Measurements from ENCODE around the gene UNC93B1.
A peak's percentile ranks its signal among the peaks of the same experiment; 100 is the strongest.
"Not testable (repeated sequence)": the region's sequence is repeated elsewhere in the genome, so short reads cannot be mapped to it uniquely, and the experiment has no call there.

Gene UNC93B1

DNA sequence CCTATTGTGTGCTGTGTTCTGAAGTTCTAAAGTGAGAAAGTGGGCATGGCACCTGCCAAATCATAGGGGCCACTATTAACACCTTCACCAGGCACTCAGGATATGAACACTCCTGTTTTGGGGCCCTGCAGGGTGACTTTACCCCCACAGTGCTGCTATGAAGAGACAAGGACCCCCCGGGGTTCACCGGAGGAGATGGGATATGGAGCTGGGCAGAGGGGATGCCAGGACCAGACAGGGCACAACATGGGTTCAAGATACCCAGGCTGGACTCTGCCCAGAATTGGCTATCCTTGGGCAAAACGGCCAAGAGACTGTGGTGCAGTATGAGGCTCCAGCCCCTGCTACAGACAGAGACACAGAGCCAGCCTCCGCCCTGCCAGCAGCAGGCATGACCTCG lies 9.5 kb downstream of the UNC93B1 start:
- FAIRE-seq; DNase-seq (ENCODE audit: low spot score): not testable (repeated sequence)

DNA sequence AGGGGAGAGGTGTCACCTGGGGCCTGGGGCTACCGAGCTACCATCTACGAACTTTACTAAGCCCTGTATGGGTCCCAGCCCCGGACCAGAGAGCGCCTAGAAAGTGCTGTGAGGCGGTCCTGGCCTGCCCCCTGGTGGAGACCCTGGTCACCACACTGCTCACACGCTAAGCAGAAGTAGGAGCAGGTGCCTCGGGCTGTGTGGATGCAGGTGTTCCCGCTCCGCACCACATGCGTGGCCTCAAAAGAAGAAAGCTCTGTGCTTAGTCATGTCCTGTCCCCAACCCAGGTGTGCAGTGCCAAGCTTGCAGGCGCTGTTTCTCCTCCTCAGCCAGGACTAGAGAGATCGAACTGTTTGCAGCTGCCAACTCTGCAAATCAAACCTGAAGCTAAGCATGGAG lies 10.1 kb downstream of the UNC93B1 start:
- DNase-seq (ENCODE audit: low spot score): not testable (repeated sequence)

DNA sequence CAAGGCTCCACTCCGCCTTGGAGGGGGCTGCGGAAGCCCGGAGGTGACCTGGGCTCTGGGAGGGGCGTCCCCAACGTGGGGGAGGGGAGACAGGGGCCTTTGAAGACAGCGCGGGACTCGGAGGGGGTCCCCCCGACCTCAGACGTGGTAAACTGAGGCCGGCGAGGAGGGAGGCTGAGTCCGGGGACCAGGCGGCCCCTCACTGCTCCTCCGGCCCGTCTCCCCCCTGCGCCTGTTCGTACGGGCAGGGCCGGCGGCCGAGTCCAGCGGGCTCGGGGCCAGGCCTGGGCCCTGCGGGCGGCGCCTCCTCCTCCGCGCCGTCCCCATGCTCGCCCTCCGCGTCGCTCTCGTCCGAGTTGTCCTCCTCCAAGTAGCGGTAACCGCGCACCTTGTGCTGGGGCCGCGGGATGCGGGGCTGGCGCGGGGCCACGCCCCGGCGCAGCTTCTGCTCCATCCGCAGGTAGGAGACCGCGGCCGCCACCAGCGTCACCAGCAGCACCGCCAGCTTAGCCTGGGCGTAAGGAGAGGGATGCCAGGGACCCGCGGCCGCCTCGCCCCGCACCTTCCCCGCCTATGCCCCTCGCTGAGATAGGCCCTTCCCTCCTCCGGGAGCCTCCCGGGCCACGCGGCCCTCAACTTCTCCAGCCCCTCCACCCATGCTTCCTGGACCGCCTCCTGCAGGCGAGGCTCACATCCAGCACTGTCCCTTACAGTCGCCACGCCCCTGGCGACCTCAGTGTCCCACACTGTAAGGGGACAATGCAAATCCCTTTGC lies 12.4 kb downstream of the UNC93B1 start:
- not testable (repeated sequence) for DNase-seq (ENCODE audit: low spot score); FAIRE-seq

More for the DNA sequence above, 10.1 kb downstream of the UNC93B1 start:
- FAIRE-seq: not testable (repeated sequence)

DNA sequence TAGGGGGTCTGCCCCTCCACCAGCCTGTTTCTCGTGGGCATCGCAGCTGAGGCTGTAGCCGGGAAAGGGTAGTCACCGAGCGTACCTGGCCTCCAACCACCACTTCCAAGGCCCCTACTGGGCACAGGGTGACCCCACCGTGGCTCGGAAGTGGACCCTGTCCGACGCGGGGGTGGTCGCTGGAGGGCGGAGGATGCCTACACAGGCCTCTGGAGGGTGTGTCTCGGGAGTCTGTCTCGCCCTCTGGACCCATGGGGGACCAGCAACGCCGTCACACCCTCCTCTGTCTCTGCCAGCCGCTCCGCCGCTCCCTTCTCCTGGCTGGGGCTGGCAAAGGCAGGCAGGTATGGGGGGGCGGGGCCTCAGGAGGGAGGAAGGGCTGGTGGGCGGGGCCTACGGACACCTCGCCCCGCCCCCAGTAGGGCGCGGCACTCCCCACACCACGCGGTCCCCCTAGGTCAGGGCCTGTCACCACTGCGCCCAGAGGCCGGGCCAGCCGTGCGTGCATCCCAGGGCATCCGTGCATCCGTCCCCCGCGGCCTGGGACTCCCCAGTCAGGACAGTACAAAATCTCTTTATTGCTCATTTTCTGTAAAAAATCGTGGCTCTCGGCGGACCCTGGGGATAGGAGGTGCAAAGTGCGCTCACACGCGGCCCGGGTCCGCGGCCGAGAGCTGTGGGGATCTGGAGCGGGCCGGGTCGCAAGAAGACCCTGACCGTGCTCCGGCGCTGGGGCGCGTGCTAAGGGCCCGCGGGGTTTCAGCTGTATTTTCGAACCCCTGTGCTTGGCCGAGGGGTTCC lies 13.2 kb downstream of the UNC93B1 start:
- not testable (repeated sequence) for DNase-seq (ENCODE audit: low spot score); FAIRE-seq

DNA sequence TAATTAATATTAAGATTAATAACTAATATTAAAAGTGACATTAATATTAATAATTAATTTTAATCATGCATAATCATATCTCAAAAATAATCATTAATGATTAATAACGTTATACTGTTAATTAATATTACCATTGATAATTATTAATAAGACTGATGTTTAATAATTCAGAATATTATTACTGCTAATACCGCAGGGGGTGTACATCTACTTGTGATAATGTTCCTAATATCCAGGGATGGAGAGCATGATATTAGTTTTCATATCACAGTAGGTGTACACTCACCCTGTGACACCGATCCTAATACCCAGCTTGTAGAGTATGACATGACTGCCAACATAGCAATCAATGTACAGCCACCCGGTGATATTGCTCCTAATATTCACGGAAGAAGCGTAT lies 18.6 kb downstream of the UNC93B1 start:
- FAIRE-seq: not testable (repeated sequence)

DNA sequence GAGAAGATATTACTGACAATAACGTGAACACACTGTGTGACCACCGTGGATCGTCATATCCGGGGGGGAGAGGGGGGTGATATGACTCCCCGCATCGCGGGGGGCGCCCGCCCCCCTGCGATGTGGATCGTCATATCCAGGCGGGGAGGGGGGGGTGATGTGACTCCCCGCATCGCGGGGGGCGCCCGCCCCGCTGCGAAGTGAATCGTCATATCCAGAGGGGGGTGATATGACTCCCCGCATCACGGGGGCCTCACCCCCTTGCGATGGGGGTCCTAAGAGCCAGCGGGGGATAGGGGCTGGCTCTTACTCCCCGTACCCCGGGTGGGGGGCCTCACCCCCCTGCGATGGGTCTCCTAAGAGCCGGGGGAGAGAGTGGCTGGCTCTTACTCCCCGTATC lies 19.9 kb downstream of the UNC93B1 start:
- FAIRE-seq: no peak

More for the DNA sequence above, 18.6 kb downstream of the UNC93B1 start:
- DNase-seq (ENCODE audit: low spot score): not testable (repeated sequence)

DNA sequence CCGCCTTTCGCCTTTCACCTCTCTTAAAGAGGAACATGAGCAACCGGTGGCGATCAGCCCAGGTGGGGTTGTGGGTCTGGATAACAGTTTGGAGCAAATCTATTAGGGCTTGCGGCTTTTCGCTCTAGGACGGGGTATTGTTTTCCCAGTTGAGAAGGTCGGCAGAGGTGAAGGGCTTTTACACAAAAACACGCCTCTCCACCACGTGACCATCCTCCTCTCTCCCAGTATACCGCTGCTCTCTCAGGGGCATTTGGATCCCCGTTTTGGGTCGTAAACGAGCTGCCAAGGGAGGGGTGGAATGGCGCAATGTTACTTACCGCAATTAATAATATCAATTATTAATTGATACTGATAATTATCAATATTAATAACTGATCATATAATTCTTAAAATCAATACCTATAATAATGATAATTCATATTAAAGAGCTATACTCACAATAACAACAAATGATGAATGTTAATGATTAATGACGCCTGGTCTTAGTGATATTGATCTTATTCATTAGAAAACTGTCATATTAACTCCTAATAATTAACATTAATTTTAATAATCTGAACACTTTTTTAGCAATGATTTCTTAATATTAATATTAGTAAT lies 21.5 kb downstream of the UNC93B1 start:
- DNase-seq (ENCODE audit: low spot score); FAIRE-seq: not testable (repeated sequence)

More for the DNA sequence above, 19.9 kb downstream of the UNC93B1 start:
- DNase-seq (ENCODE audit: low spot score): no peak

DNA sequence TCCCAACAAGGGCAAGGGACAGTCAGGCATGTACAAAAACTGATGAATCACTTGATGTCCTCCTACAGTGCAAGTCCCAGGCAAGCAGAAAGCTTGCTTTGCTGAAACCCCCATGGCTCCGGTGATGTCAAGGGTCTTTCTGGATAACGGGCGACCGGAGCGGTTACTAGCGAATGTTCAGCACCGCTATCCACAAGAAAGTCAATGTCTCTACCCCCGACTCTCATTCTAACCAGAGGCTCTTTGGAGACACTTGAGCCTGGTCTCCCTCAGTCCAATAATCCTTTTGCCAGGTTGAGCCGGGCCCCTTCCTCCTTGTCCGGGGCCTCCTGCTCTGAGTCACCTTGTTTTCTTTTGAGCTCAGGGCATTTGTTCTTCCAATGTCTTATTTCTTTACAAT lies 22.7 kb downstream of the UNC93B1 start:
- not testable (repeated sequence) for DNase-seq (ENCODE audit: low spot score); FAIRE-seq

DNA sequence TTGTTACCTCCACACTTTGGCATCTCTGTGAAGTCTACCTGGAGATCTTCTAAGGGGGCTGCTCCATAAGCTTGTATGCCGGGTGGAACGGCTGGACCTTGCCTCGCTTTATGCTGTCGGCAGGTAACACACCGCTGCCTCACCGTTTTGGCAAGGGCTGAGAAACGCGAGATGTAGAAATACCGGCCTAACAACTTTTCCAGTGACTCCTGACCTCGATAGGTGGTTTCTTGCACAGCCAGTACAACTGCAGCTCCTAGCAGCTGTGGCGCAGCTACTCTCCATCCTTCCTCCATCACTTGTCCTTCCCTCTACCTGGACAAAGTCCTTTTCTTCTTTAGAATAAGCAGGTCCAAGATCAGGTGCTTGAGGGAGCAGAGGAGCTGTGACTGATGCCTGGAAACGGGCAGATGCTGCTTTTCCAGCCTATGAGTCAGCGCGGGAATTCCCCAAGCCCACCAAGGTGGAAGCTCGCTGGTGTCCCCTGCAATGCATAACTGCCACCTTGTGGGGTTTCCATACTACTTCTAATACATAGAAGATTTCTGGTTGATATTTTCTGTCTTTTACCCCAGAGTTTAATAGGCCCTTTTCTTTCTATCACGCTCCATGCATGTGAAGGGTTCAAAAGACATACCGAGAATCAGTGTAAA lies 25.0 kb downstream of the UNC93B1 start:
- not testable (repeated sequence) for FAIRE-seq
- DNase-seq (ENCODE audit: low spot score): peak; percentile 5

DNA sequence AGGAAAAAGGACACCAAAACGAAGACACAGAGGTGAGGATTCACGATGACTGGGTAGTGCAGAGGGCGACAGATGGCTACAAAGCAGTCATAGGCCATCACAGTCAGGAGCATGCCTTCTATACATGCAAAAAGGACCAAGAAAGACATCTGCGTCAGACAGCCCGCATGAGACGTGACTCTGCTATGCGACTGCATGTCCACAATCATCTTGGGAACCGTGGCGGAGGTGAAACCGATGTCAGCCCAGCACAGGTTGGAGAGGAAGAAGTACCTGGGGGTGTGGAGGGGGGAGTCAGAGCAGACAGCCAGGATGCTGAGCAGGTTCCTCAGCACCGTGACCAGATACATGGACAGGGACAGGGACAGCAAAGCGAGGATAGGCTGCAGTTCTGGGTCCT lies 29.2 kb downstream of the UNC93B1 start:
- FAIRE-seq; DNase-seq (ENCODE audit: low spot score): not testable (repeated sequence)

DNA sequence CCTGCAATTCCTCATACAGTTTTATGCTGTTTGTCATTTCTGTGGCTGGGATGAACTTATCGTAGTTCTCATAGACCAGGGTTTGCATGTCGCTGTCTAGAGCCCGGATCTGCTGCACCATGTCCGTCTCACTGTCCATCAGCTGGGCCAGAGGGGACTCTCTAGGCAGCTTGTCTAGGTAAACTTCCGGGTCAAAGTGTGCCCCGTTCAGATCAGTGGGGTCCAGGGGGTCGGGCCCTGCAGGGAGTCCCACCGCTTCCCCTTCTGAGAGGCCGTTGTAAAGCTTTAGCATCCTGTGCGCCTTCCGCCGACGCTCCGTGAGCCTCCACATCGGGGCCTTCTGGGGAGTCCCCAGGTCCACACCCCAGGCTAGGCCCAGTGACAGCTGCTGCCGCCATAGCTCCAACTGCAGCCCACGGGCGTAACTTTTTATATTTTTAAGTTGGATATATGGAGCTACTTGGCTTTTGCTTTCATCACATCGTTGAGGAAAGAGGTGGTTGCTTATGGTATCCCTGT lies 38.0 kb downstream of the UNC93B1 start:
- not testable (repeated sequence) for FAIRE-seq; DNase-seq (ENCODE audit: low spot score)

DNA sequence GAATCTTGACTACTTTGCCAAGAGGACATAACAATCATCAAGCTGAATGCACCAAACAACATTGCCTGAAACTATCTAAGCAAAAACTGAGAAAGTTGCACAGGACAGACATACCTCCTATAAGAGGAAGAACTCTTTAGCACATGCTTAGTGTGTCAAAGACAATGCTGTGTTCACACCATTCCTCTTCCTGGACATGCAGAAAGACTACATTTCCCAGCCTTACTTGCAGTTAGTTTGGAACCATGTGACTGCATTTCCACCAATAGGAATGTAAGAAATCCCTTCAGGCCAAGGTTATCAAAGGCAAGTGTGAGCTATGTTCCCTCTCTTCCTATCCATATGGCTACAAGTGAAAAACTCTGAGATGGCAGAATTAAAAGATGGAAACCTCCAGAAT lies 39.2 kb downstream of the UNC93B1 start:
- not testable (repeated sequence) for DNase-seq (ENCODE audit: low spot score); FAIRE-seq

DNA sequence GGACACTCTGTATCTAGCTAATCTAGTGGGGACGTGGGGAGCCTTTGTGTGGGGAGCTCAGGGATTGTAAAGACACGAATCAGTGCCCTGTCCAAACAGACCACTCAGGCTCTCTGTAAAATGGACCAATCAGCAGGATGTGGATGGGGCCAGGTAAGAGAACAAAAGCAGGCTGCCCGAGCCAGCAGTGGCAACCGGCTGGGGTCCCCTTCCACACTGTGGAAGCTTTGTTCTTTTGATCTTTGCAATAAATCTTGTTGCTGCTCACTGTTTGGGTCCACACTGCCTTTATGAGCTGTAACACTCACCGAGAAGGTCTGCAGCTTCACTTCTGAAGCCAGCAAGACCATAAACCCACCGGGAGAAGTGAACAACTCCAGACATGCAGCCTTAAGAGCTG lies 40.0 kb downstream of the UNC93B1 start:
- not testable (repeated sequence) for FAIRE-seq; DNase-seq (ENCODE audit: low spot score)

DNA sequence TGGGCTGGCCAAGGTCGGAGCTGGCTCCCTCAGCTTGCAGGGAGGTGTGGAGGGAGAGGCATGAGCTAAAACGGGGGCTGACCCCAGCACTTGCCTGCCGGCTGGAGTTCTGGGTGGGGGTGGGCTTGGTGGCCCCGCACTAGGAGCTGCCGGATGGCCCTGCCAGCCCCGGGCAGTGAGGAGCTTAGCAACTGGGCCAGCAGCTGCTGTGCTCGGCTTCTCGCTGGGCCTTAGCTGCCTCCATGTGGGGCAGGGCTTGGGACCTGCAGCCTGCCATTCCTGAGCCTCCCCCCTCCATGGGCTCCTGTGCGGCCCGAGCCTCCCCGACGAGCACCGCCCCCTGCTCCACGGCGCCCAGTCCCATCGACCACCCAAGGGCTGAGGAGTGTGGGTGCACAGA lies 40.7 kb downstream of the UNC93B1 start:
- DNase-seq (ENCODE audit: low spot score); FAIRE-seq: not testable (repeated sequence)

DNA sequence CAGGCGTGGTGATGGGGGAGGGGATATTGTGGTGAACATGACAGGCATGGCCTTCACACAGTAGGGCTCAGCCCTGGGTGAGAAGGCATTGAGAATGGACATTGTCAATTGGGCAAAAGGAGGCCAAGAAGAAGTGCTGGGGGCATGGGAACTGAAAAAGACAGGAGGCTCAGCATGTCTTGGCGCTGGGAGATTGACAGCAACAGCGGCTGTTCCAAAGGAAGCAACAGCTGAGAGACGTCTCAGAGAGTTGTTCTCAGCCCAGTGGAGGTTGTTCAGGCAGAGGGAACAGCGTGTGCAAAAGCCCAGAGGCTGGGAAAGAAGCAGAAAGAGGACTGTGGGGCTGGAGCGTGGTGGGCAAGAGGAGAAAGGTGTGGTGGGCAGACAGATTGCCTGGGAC lies 47.7 kb downstream of the UNC93B1 start:
- not testable (repeated sequence) for FAIRE-seq; DNase-seq (ENCODE audit: low spot score)

DNA sequence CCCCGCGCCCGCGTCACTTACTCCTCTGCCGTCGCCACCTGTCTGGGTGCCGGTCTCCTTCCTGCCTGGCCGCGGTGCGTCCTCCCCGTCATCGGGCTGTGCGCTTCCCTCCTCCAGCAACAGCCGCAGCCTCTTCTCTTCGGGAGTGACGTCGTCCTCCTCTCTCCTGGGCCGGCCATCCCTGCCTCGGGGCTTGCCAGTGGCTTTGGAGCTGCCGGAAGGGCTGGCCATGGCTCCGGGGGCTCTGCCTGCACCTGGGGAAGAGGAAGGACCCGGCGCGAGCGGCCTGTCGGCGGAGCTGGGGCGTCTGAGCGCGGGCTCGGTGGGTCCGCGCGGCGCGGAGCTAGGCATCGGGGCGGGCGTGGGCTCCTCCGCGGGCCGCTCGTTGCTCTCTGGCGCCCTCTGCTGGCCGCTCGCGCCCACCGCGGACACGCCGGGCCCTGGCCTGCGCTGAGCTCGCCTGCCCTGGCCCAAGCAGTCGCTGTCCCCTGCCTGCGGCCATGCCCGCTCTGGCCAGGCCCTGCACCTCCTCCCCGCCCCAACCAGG lies 48.4 kb downstream of the UNC93B1 start:
- peak; percentile 10 for DNase-seq (ENCODE audit: low spot score)
- FAIRE-seq: not testable (repeated sequence)

DNA sequence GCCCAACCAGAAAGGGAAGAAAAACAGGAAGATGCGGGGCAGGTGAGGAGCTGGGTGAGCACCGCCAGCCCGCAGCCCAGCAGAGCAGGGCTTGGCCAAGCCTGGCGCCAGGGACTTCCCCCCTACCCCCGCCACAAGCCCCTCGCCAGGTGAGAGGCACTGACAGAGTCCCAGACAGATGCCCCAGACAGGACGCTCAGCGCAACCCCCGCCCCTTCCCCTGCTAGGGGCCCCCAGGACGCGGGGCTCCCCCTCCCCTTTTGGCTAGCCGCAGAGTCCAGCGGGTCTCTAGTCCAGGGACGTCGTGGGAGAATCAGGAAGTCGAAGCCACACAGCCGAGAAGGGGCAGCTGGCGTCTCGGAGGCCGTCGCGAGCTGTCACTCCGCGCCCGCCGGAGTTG lies 48.9 kb downstream of the UNC93B1 start:
- not testable (repeated sequence) for DNase-seq (ENCODE audit: low spot score); FAIRE-seq

DNA sequence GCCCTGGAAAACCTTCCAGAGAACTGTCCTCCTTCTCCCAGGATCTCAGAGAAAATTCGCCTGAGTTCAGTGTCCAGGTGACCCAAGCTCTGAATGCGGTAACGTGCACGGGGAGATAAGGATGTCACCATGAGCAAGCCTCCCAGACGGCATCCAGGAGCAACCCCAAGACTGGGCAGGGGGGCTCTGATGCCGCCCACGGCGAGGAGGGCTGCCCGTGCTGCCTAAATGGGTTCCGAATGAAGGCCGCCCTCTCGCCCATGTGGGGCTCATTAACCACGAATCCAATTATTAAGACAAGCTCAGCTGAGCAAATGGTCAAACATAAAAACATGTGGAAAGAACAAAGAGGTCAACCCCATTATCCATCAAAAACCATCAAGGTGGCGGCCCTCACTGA lies 49.6 kb downstream of the UNC93B1 start:
- FAIRE-seq; DNase-seq (ENCODE audit: low spot score): not testable (repeated sequence)

DNA sequence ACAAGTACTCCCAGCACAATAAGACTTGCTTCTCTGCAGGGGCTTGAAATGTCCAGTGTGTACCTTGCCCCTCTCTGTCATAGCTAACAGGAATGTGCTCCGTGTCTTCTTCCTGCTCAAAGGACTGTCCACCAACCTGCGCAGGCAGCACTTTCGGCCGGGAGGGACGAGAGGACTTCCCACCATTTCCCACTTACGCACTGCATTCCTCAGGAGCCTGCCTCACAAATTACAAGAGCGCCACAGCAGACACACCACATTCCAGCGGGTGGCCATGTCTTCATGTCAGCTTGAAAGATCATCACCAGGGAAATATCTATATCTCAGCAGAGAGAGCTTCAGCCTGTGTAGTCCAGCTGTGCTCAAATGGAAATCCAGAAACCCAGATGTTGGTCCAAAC lies 53.2 kb downstream of the UNC93B1 start:
- not testable (repeated sequence) for FAIRE-seq

DNA sequence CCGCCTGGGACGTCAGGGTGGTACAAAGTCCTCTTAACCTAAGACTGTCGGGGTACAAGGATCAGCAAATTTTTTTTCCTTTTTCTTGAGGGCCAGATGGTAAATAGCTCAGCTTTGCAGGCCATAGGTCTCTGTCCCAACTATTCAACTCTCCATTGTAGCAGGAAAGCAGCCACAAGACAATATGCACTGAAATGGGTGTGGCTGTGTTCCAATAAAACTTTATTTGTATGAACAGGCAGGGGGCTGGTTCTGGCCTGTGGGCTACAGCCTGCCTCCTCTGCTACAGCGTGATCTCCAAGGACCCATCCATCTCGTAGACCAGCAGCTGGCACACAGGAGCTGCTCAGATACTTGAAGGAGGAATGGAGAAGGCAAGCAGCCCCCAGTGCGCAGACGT lies 56.1 kb downstream of the UNC93B1 start:
- DNase-seq (ENCODE audit: low spot score); FAIRE-seq: not testable (repeated sequence)

More for the DNA sequence above, 53.2 kb downstream of the UNC93B1 start:
- not testable (repeated sequence) for DNase-seq (ENCODE audit: low spot score)
